Measurements from ENCODE around the gene ATG9B. TPM values are rescaled to one million over a fixed set of nuclear protein-coding genes. Genes with fewer than 3 reads are reported as not detected.

The ATG9B gene
- polyA plus RNA-seq, 1 of the 3 experiments (the other 2 are of a cell fraction) = 0.67 TPM

DNA sequence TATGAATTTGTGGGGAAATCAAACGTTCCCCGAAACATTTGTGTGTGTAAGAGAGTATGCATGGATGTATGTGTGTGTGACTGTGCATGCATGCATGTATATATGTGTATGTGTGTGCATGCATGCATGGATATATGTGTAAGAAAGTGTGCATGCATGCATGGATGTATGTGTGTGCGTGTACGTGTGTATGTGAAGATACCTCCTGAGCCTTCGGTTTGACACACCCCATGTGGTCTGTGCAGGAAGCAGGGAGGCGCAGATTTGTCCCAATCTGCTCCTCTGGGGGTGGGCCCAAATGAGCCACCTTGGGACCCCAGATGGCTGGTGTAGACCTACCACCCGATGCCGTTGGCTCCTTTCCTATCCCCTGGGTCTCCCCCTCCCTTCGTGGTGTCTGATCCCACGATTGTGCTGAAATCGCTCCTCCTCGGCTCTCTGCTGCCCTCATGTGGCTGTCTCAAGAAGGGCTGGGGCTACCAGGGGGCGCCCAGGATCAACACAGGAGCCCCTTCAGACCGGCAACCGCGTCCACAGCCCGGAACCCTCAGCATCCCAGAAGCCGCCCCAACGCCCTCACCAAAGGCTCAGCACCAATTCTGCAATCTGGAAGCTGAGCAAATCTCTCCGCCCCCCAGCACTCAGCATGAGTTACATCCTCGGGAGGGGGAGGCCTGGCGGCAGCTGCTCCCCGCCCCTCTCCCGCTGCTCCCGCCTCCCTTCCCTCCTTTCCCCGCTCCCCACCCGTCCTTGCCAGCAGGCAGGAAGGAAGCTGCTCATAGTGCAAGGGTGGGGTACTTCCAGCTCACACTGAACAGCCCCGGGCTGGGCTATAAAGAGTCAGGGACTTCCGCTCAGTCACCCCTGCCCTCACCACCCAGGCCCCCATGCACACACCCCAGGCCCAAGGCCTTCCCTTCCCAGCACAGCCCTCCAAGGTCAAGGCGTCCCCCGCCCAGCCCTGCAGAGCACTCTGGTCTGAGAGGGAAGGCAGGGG lies 35.8 kb downstream of the ATG9B start:
- no peaks in the 10 kb centered on the region for H3K9me2 ChIP-seq
- no peaks in the 10 kb centered on the region for H3F3A ChIP-seq (replicated peaks; ENCODE audit: insufficient read depth)
- ChIA-PET POLR2A (interaction anchor here (0.6 to 2.3 kb wide), 9 partner anchors 9 to 203 kb away, joined by 3 to 8 read pairs (median 4); no protein-coding TSS in a partner anchor), CTCF (interaction anchor here (0.6 to 7.8 kb wide), 61 partner anchors 9 to 540 kb away, joined by 3 to 205 read pairs (median 5); partner anchors contain the start of genes ABCB8 and AGAP3)
- peaks cover 13% of the 10 kb centered on the region; the same call in 1 of the 2 replicates for H3K27me3 ChIP-seq (ENCODE audit: insufficient read depth)
- peak; percentile 95 for DNase-seq
- H3K4me1 ChIP-seq (ENCODE audit: control insufficient read depth in 1 of 2, insufficient read depth in 2 of 2, low read depth in 1 of 2, low read length in 1 of 2) = peaks cover 0 to 32% of the 10 kb centered on the region in 2 experiments; a peak in 2 of 4 replicates
- H2AFZ ChIP-seq (ENCODE audit: low read depth) = no peak overlapping the region
- no peaks in the 10 kb centered on the region for H4K20me1 ChIP-seq (ENCODE audit: insufficient read depth)
- TF ChIP-seq, protein P1, sequence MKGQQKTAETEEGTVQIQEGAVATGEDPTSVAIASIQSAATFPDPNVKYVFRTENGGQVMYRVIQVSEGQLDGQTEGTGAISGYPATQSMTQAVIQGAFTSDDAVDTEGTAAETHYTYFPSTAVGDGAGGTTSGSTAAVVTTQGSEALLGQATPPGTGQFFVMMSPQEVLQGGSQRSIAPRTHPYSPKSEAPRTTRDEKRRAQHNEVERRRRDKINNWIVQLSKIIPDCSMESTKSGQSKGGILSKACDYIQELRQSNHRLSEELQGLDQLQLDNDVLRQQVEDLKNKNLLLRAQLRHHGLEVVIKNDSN (IDR thresholded peaks at IDR 0.05; ENCODE audit: borderline replicate concordance, low read depth) = no peak
- TF ChIP-seq RFX5 (IDR thresholded peaks at IDR 0.05; ENCODE audit: low read length) (no peak), CHD2 (IDR thresholded peaks at IDR 0.05; ENCODE audit: low read length, partially characterized antibody) (peak; percentile 56), RAD21 (IDR thresholded peaks at IDR 0.05; ENCODE audit: low read length) (peak; percentile 92), FOXJ3 (CRISPR knock-in tag; IDR thresholded peaks at IDR 0.05) (peak; percentile 50; the same call in 1 of the 2 replicates), TEAD4 (IDR thresholded peaks at IDR 0.05; ENCODE audit: borderline replicate concordance, insufficient read depth) (no peak), TAF1 (IDR thresholded peaks at IDR 0.05; ENCODE audit: borderline replicate concordance, low read depth, low read length) (no peak), RCOR1 (IDR thresholded peaks at IDR 0.05; ENCODE audit: low read length) (no peak), RXRA (IDR thresholded peaks at IDR 0.05; ENCODE audit: borderline replicate concordance, low read depth) (no peak), EP300 (IDR thresholded peaks at IDR 0.05; ENCODE audit: borderline replicate concordance in 1 of 2, low read depth in 1 of 2, low read length in 1 of 2) (no peak), SMC3 (IDR thresholded peaks at IDR 0.05; ENCODE audit: low read depth, low read length) (peak; percentile 88), SIN3A (IDR thresholded peaks at IDR 0.05; ENCODE audit: borderline replicate concordance, low read depth, low read length) (no peak), GATA2 (CRISPR knock-in tag; IDR thresholded peaks at IDR 0.05) (0 out of 2 replicates have a peak, but pooled peaks have one; percentile 34), GABPA (IDR thresholded peaks at IDR 0.05; ENCODE audit: low read depth) (no peak), TCF12 (IDR thresholded peaks at IDR 0.05) (no peak)
- TF ChIP-seq, protein P2, sequence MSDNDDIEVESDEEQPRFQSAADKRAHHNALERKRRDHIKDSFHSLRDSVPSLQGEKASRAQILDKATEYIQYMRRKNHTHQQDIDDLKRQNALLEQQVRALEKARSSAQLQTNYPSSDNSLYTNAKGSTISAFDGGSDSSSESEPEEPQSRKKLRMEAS (IDR thresholded peaks at IDR 0.05; ENCODE audit: low read depth) = no peak
- TF ChIP-seq, protein P3, sequence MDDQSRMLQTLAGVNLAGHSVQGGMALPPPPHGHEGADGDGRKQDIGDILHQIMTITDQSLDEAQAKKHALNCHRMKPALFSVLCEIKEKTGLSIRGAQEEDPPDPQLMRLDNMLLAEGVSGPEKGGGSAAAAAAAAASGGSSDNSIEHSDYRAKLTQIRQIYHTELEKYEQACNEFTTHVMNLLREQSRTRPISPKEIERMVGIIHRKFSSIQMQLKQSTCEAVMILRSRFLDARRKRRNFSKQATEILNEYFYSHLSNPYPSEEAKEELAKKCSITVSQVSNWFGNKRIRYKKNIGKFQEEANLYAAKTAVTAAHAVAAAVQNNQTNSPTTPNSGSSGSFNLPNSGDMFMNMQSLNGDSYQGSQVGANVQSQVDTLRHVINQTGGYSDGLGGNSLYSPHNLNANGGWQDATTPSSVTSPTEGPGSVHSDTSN (IDR thresholded peaks at IDR 0.05) = no peak
- TF ChIP-seq, protein P4, sequence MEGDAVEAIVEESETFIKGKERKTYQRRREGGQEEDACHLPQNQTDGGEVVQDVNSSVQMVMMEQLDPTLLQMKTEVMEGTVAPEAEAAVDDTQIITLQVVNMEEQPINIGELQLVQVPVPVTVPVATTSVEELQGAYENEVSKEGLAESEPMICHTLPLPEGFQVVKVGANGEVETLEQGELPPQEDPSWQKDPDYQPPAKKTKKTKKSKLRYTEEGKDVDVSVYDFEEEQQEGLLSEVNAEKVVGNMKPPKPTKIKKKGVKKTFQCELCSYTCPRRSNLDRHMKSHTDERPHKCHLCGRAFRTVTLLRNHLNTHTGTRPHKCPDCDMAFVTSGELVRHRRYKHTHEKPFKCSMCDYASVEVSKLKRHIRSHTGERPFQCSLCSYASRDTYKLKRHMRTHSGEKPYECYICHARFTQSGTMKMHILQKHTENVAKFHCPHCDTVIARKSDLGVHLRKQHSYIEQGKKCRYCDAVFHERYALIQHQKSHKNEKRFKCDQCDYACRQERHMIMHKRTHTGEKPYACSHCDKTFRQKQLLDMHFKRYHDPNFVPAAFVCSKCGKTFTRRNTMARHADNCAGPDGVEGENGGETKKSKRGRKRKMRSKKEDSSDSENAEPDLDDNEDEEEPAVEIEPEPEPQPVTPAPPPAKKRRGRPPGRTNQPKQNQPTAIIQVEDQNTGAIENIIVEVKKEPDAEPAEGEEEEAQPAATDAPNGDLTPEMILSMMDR (IDR thresholded peaks at IDR 0.05) = peak; percentile 97
- no peaks in the 10 kb centered on the region for H3K9me3 ChIP-seq
- H3K4me3 ChIP-seq (ENCODE audit: low read depth in 2 of 2, low read length in 1 of 2) = peak overlapping the region; percentile 13 to 46; a peak in 2 of 4 replicates
- no peak overlapping the region for H3K4me2 ChIP-seq
- H3K9ac ChIP-seq = no peak overlapping the region
- H3K79me2 ChIP-seq (ENCODE audit: insufficient read depth) = no peaks in the 10 kb centered on the region
- peak overlapping the region in 1 of 2 experiments; percentile 86; a peak in 2 of 4 replicates for H3K27ac ChIP-seq (ENCODE audit: low read depth in 2 of 2, low read length in 1 of 2)
- H3K36me3 ChIP-seq (replicated peaks in 1 of 2; ENCODE audit: control insufficient read depth in 1 of 2, insufficient read depth in 2 of 2, low read length in 1 of 2) = no peaks in the 10 kb centered on the region
- 25% methylated on average over 24 of the region's 31 CpGs for WGBS (ENCODE audit: low lambda C conversion rate)
